ENCODE measurements around the gene ATAD5.
"Not testable (repeated sequence)": the region's sequence is repeated elsewhere in the genome, so short reads cannot be mapped to it uniquely, and the experiment has no call there.

The ATAD5 gene

GRCh38 chr17:30915833-30916611 lies 84.3 kb downstream of the ATAD5 start:
- DNase-seq: no peak

GRCh38 chr17:30917050-30917449 lies 85.3 kb downstream of the ATAD5 start:
- DNase-seq: no peak

GRCh38 chr17:30920282-30920681 lies 88.5 kb downstream of the ATAD5 start:
- DNase-seq: no peak

GRCh38 chr17:30920683-30921543 lies 89.1 kb downstream of the ATAD5 start:
- DNase-seq: peak; percentile 38

- DNase-seq: peak; percentile 81
These were observed 89.9 kb downstream of the ATAD5 start, which contains the start of gene ADAP2 for GRCh38 chr17:30921544-30922196. TSS of gene ADAP2 (plus strand) at chr17:30921945. CDS start at chr17:30922015, 70 bp downstream.

- DNase-seq: peak; percentile 45
These were observed 90.7 kb downstream of the ATAD5 start for GRCh38 chr17:30922235-30923030.

- no peak for DNase-seq
These were observed 92.6 kb downstream of the ATAD5 start for GRCh38 chr17:30924341-30924740.

GRCh38 chr17:30926516-30926915 lies 94.8 kb downstream of the ATAD5 start:
- peak; percentile 92 for DNase-seq

- DNase-seq: peak; percentile 39
These were observed 96.0 kb downstream of the ATAD5 start for GRCh38 chr17:30927756-30928155.

- DNase-seq: no peak
These were observed 96.8 kb downstream of the ATAD5 start for GRCh38 chr17:30928584-30928983.

GRCh38 chr17:30929081-30929633 lies 97.4 kb downstream of the ATAD5 start:
- no peak for DNase-seq

GRCh38 chr17:30929861-30930260 lies 98.1 kb downstream of the ATAD5 start:
- DNase-seq: not testable (repeated sequence)

- no peak for DNase-seq
These were observed 98.7 kb downstream of the ATAD5 start for GRCh38 chr17:30930495-30930894.

GRCh38 chr17:30931582-30931981 lies 99.8 kb downstream of the ATAD5 start:
- DNase-seq: not testable (repeated sequence)

- peak; percentile 16 for DNase-seq
These were observed 102.2 kb downstream of the ATAD5 start for GRCh38 chr17:30933966-30934365.

- peak; percentile 55 for DNase-seq
These were observed 107.4 kb downstream of the ATAD5 start for GRCh38 chr17:30939051-30939689.

GRCh38 chr17:30942308-30943079 lies 110.7 kb downstream of the ATAD5 start:
- DNase-seq: no peak

Measured in suppressor macrophage treated with lipopolysaccharide for 4 hours (primary cell).